ENCODE data around the gene ADCK1. TPM values are rescaled to one million over a fixed set of nuclear protein-coding genes. Genes with fewer than 3 reads are reported as not detected.

ADCK1 gene
- total and polyA plus RNA-seq, 2 of the 13 experiments (the other 11 are each of a cell fraction or from before 2014, with no cell fraction given): 3.9 to 6.3 TPM

GRCh38 chr14:77962731-77963520, 163.0 kb downstream of the ADCK1 start:
- ChIA-PET POLR2A (no interaction called here), CTCF (ENCODE audit: low intra/inter-chr PET ratio, low total read pairs) (no interaction called here)
- 0 out of 2 replicates have a peak, but pooled peaks cover 4% of the 10 kb centered on the region for H3K4me1 ChIP-seq (ENCODE audit: insufficient read depth, low read length)
- H3K9ac ChIP-seq (ENCODE audit: insufficient read depth, low read depth, low read length): no peak overlapping the region
- intact Hi-C loops (cut with micrococcal nuclease; ENCODE audit: unreplicated experiment) (no loop called here), in situ Hi-C loops (cut with HindIII; ENCODE audit: extremely low pct_ligation_motif_present, low pct_unique_long_range_greater_than_20kb) (no loop called here)
- no peaks in the 10 kb centered on the region for H3K79me2 ChIP-seq (ENCODE audit: insufficient read depth, low read length)
- BruUV-seq (replicated peaks): no TSS peak
- H4K20me1 ChIP-seq (ENCODE audit: insufficient read depth, low read length): no peaks in the 10 kb centered on the region
- H3K36me3 ChIP-seq (replicated peaks in 1 of 2; ENCODE audit: control insufficient read depth in 1 of 2, insufficient read depth in 2 of 2, low read length in 2 of 2): no peaks in the 10 kb centered on the region
- no peak overlapping the region for H2AFZ ChIP-seq (ENCODE audit: low read length)
- H3K27ac ChIP-seq (ENCODE audit: extremely low read length, insufficient read depth, low read length): no peak overlapping the region
- H3K4me3 ChIP-seq (replicated peaks in 1 of 3; ENCODE audit: insufficient read depth in 1 of 3, low read depth in 2 of 3, low read length in 3 of 3): no peak overlapping the region
- no peaks in the 10 kb centered on the region; a peak in 2 of 5 replicates for H3K27me3 ChIP-seq (ENCODE audit: control insufficient read depth in 1 of 2, insufficient read depth in 2 of 2, low read length in 2 of 2)
- 21% methylated on average over 10 of the region's 10 CpGs for WGBS (ENCODE audit: low lambda C conversion rate)
- TF ChIP-seq ZNF10 (CRISPR knock-in tag; IDR thresholded peaks at IDR 0.05; ENCODE audit: borderline replicate concordance, low read depth): no peak
- FAIRE-seq (no peak), ATAC-seq (no peak), DNase-seq (ENCODE audit: low spot score) (no peak)
- H3K9me3 ChIP-seq (ENCODE audit: low read length): no peaks in the 10 kb centered on the region
- no peak overlapping the region for H3K4me2 ChIP-seq (ENCODE audit: low read depth, low read length)

- Histone ChIP-seq H3K9ac (ENCODE audit: insufficient read depth, low read depth, low read length) (no peak overlapping the region), H3K4me2 (ENCODE audit: low read depth, low read length) (no peak overlapping the region), H2AFZ (ENCODE audit: low read length) (no peak overlapping the region), H3K79me2 (ENCODE audit: insufficient read depth, low read length) (no peaks in the 10 kb centered on the region), H4K20me1 (ENCODE audit: insufficient read depth, low read length) (no peaks in the 10 kb centered on the region), H3K4me1 (ENCODE audit: insufficient read depth, low read length) (0 out of 2 replicates have a peak, but pooled peaks cover 4% of the 10 kb centered on the region), H3K9me3 (ENCODE audit: low read length) (no peaks in the 10 kb centered on the region), H3K36me3 (replicated peaks in 1 of 2; ENCODE audit: control insufficient read depth in 1 of 2, insufficient read depth in 2 of 2, low read length in 2 of 2) (no peaks in the 10 kb centered on the region), H3K27ac (ENCODE audit: extremely low read length, insufficient read depth, low read length) (no peak overlapping the region), H3K4me3 (replicated peaks in 1 of 3; ENCODE audit: insufficient read depth in 1 of 3, low read depth in 2 of 3, low read length in 3 of 3) (no peak overlapping the region), H3K27me3 (ENCODE audit: control insufficient read depth in 1 of 2, insufficient read depth in 2 of 2, low read length in 2 of 2) (no peaks in the 10 kb centered on the region; a peak in 2 of 5 replicates)
- in situ Hi-C loops (cut with HindIII; ENCODE audit: extremely low pct_ligation_motif_present, low pct_unique_long_range_greater_than_20kb) (no loop called here), intact Hi-C loops (cut with micrococcal nuclease; ENCODE audit: unreplicated experiment) (no loop called here)
- ChIA-PET CTCF (ENCODE audit: low intra/inter-chr PET ratio, low total read pairs) (no interaction called here), POLR2A (no interaction called here)
- DNase-seq (ENCODE audit: low spot score) (no peak), ATAC-seq (no peak), FAIRE-seq (no peak)
- BruUV-seq (replicated peaks): no TSS peak
- WGBS (ENCODE audit: low lambda C conversion rate): 61% methylated on average over 3 of the region's 3 CpGs
- TF ChIP-seq ZNF224 (CRISPR knock-in tag; IDR thresholded peaks at IDR 0.05): no peak
- TF ChIP-seq, protein P1, sequence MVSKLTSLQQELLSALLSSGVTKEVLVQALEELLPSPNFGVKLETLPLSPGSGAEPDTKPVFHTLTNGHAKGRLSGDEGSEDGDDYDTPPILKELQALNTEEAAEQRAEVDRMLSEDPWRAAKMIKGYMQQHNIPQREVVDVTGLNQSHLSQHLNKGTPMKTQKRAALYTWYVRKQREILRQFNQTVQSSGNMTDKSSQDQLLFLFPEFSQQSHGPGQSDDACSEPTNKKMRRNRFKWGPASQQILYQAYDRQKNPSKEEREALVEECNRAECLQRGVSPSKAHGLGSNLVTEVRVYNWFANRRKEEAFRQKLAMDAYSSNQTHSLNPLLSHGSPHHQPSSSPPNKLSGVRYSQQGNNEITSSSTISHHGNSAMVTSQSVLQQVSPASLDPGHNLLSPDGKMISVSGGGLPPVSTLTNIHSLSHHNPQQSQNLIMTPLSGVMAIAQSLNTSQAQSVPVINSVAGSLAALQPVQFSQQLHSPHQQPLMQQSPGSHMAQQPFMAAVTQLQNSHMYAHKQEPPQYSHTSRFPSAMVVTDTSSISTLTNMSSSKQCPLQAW (CRISPR knock-in tag; IDR thresholded peaks at IDR 0.05): no peak
- no peak for TF ChIP-seq HNF4A (CRISPR knock-in tag; IDR thresholded peaks at IDR 0.05)
- TF ChIP-seq KLF13 (CRISPR knock-in tag; IDR thresholded peaks at IDR 0.05): no peak
- TF ChIP-seq ZNF451 (CRISPR knock-in tag; IDR thresholded peaks at IDR 0.05): no peak
- TF ChIP-seq ZNF563 (CRISPR knock-in tag; IDR thresholded peaks at IDR 0.05): no peak
- TF ChIP-seq TMF1 (CRISPR knock-in tag; IDR thresholded peaks at IDR 0.05; ENCODE audit: low read depth): no peak
- TF ChIP-seq NCOR1 (IDR thresholded peaks at IDR 0.05; ENCODE audit: borderline replicate concordance, low read length): no peak
- TF ChIP-seq, protein P2, sequence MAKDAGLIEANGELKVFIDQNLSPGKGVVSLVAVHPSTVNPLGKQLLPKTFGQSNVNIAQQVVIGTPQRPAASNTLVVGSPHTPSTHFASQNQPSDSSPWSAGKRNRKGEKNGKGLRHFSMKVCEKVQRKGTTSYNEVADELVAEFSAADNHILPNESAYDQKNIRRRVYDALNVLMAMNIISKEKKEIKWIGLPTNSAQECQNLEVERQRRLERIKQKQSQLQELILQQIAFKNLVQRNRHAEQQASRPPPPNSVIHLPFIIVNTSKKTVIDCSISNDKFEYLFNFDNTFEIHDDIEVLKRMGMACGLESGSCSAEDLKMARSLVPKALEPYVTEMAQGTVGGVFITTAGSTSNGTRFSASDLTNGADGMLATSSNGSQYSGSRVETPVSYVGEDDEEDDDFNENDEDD (CRISPR knock-in tag; IDR thresholded peaks at IDR 0.05; ENCODE audit: borderline replicate concordance): no peak
These were observed 164.7 kb downstream of the ADCK1 start for GRCh38 chr14:77964586-77964985.

Measured in HepG2 (cell line).